GM13976 (cell line): ENCODE results near the gene MVK.

ENCODE experiments used
- DNase-seq: peaks from one replicate; pipeline ENCODE4 v3.0.0; 2012; ENCODE audit warnings: low spot score
- in situ Hi-C: fragments of 300-500 bp; cut with MboI; formaldehyde crosslinking; loops from one replicate; pipeline ENCODE4 v1.12.0; 2022; ENCODE audit warnings: low sequenced_read_pairs, mixed read lengths, inconsistent platforms; ENCODE audit not compliant: unreplicated experiment
- TF ChIP-seq, protein P1 (sequence below): IDR thresholded peaks from 2 replicates; pipeline ENCODE4 v1.5.1; 2012; ENCODE audit warnings: borderline replicate concordance, mild to moderate bottlenecking; ENCODE audit not compliant: insufficient read depth; ENCODE audit errors: extremely low read depth, missing control alignments, control extremely low read depth

Gene MVK

DNA sequence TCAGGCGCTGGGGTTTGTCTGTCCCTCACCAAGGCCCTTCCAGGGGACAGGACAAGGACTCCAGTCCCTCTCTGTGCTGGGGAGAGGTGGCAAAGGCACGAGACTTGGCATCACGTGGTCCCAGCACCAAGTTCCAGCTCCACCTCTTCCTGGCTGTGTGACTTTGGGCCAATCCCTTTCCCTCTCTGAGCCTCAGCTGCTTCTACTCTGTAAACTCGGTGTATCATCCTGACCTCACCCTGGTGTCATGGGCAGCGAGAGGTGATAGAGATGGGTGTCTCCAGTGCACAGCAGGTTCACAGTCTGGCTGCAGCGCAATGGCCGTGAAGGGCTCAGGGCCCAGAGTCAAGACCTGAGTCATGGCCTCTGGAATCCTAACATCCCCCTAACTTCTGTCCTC is 54.0 kb downstream of the MVK start:
- in situ Hi-C loops = no loop called here
- TF ChIP-seq, protein P1, sequence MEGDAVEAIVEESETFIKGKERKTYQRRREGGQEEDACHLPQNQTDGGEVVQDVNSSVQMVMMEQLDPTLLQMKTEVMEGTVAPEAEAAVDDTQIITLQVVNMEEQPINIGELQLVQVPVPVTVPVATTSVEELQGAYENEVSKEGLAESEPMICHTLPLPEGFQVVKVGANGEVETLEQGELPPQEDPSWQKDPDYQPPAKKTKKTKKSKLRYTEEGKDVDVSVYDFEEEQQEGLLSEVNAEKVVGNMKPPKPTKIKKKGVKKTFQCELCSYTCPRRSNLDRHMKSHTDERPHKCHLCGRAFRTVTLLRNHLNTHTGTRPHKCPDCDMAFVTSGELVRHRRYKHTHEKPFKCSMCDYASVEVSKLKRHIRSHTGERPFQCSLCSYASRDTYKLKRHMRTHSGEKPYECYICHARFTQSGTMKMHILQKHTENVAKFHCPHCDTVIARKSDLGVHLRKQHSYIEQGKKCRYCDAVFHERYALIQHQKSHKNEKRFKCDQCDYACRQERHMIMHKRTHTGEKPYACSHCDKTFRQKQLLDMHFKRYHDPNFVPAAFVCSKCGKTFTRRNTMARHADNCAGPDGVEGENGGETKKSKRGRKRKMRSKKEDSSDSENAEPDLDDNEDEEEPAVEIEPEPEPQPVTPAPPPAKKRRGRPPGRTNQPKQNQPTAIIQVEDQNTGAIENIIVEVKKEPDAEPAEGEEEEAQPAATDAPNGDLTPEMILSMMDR = no peak
- no peak for DNase-seq

DNA sequence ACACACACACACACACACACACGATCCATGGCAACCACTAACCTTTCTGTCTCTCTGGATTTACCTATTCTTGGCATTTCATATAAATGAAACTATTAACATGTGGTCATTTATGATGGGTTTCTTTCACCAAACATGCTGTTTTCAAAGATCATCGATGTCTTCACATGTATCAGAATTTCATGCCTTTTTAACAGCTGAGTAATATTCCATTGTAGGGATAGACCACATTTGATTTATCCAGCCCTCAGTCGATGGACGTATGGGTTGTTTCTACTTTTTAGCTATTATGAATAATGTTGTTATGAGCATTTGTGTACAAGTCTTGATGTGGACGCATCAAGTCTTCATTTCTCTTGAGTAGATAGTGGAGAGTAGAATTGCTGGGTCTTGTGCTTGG is 56.5 kb downstream of the MVK start:
- no peak for DNase-seq
- in situ Hi-C loops = no loop called here
- TF ChIP-seq, protein P1 = no peak

DNA sequence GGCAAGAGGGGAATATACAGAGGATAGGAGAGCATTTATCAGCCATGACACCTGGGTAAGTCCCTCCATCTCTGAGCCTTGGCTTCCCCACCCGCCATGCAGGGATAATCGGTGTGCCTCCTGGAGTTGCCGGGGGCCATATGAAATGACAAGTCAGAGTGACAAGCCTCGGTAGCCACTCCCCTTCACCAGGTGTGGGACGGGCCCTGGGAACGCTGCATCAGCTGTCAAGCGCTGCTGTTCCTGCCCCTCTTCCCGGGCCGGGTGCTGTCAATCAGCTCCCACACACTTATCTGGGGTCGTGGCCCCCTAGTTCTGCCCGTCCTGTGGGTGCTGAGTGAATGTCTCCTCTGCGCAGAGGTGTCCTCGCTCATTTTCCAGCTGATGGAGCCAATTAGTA is 57.2 kb downstream of the MVK start:
- in situ Hi-C loops = no loop called here
- no peak for DNase-seq

DNA sequence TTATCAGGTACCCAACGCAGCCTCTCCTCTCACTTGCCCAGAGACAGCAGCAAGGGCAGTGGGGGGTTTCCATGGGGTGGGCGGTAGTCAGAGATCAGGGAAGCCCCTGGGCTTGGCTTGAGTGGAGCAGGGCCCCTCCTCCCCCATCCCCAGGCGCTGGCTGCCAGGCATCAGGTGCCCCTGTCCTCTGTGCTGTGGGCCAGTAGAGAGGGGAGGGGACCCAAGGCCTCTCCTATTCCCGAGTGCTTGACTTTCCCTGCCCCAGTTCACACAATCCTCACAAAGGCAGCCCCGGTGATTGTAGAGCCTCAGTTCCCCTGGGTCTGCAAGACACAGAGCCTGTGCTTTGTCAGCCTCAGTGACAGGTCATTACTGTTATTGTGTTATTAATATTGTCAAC is 57.7 kb downstream of the MVK start:
- TF ChIP-seq, protein P1 = no peak
- in situ Hi-C loops = no loop called here
- no peak for DNase-seq

More for the DNA sequence above, 57.2 kb downstream of the MVK start:
- TF ChIP-seq, protein P1 = no peak

DNA sequence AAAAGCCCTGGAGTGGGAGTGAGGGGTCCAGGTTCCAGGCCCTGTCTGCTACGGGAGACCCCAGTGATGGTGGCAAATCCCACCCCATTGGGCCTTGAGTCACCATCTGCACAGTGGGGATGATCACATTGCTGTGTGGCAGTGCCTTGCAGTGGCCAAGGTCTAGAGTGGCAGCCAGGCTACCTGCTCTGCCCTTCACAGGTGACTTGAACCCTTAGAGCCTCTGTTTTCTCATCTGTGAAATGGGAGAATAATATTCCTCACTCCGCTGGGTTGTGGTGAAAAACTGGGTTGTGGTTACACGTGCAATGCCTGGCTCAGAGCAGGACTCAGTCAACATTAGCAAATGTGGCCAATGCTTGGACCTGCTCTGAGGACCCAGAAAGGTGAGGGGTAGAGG is 58.2 kb downstream of the MVK start:
- in situ Hi-C loops = no loop called here

DNA sequence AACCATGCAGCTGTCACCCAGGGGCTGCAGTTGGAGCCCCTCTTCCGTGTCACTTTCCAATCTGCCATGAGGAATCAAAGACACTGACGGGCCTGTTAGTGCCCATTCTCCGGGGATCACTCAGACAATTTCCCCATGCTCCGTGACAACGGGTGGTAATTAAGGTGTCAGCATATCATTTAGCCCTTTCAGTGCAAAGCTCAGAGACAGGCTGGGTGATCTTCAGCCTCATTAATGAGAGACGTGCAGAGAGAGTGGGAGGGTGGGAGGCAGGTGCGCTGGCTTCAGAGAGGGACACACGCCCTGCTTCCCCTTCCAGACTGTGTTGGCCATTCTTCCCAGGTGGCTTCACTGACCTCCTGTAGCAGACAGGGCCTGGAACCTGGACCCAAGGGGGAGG is 58.7 kb downstream of the MVK start:
- DNase-seq = no peak
- in situ Hi-C loops = no loop called here
- TF ChIP-seq, protein P1 = no peak

More for the DNA sequence above, 58.2 kb downstream of the MVK start:
- TF ChIP-seq, protein P1 = no peak
- no peak for DNase-seq

DNA sequence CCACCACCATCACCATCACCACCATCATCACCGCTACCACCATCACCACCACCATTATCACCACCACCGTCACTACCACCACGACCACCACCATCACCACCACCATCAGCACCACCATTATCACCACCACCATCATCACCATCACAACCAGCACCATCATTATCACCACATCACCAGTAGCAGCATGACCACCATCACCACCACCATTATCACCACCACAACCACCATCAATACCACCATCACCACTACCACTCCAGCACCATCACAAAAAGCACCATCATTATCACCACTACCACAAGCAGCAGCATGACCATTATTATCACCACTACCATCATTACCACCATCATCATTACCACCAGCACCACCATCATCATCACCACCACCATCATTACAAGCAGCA is 62.1 kb downstream of the MVK start:
- DNase-seq = no peak
- TF ChIP-seq, protein P1 = no peak
- in situ Hi-C loops = no loop called here
